Endothelial cell of umbilical vein (primary cell): ENCODE measurements around the gene SCAMP5. TPM values are rescaled to one million over a fixed set of nuclear protein-coding genes. Genes with fewer than 3 reads are reported as not detected.

Experiments
- BruUV-seq: library from RNA; stranded (reverse); fragments of 400-500 nt; replicated peaks from 2 replicates; lab custom pipeline; 2021; lab: Mats Ljungman, UMichigan
- CTCF ChIA-PET: fragments of 300-600, 350-600 bp; sonication (Branson Sonifier 250); formaldehyde crosslinking; loops from one replicate; lab custom pipeline; 2021; ENCODE audit warnings: antibody characterized with exemption, inconsistent platforms; lab: Charles Lee
- POLR2A ChIA-PET: fragments of 300-600, 350-600 bp; sonication (Branson Sonifier 250); formaldehyde crosslinking; loops from one replicate; lab custom pipeline; 2021; ENCODE audit warnings: antibody characterized with exemption, inconsistent platforms; lab: Charles Lee
- DNase-seq: peaks from one replicate; pipeline ENCODE4 v3.0.0-alpha.2; 2011; ENCODE audit warnings: low read depth, low spot score
- FAIRE-seq: peaks from 2 replicates; lab custom pipeline; 2011; peaks lifted over from hg19 to GRCh38; lab: Jason Lieb, UNC
- H2AFZ ChIP-seq: 2 replicates; pipeline ENCODE4 v1.6.0; 2012; ENCODE audit warnings: low read depth, low read length, control low read depth, inconsistent platforms
- H3K27ac ChIP-seq: 2 replicates; pipeline ENCODE4 v1.5.1; 2011; ENCODE audit warnings: low read depth, mild to moderate bottlenecking, control low read depth, low read length, moderate library complexity; ENCODE audit not compliant: insufficient read depth
- H3K27me3 ChIP-seq, 2 experiments: 2 replicates each; pipeline versions ENCODE4 v1.6.0 to v1.6.1; 2011; ENCODE audit warnings: low read length in 2 of 2, mixed read lengths in 1 of 2; ENCODE audit not compliant: control insufficient read depth in 2 of 2, insufficient read depth in 2 of 2
- H3K36me3 ChIP-seq, 2 experiments: 2 replicates in 1 of 2; 3 replicates in 1 of 2; pipeline ENCODE4 v1.5.1; 2011; ENCODE audit warnings: low read length in 2 of 2, mild to moderate bottlenecking in 1 of 2, moderate library complexity in 1 of 2; ENCODE audit not compliant: control insufficient read depth in 2 of 2, insufficient read depth in 2 of 2; ENCODE audit errors: extremely low read depth in 1 of 2
- H3K4me1 ChIP-seq: 3 replicates; pipeline ENCODE4 v1.5.1; 2011; ENCODE audit warnings: mild to moderate bottlenecking, low read length; ENCODE audit not compliant: control insufficient read depth, insufficient read depth; ENCODE audit errors: extremely low read depth
- H3K4me2 ChIP-seq: 2 replicates; pipeline ENCODE4 v1.6.1; 2011; ENCODE audit warnings: low read length, control low read depth, mixed read lengths; ENCODE audit not compliant: insufficient read depth
- H3K4me3 ChIP-seq, 3 experiments: fragments of 200-600 bp in 1 of 3; sonication (generic), shearing (Covaris generic) in 1 of 3; replicated peaks in 1 of 3; 2 replicates each; pipeline ENCODE4 v1.5.1; 2011 to 2016; ENCODE audit warnings: control low read depth in 3 of 3, low read length in 3 of 3, mild to moderate bottlenecking in 2 of 3, inconsistent platforms in 1 of 3, low read depth in 1 of 3, moderate library complexity in 1 of 3; ENCODE audit not compliant: insufficient read depth in 1 of 3
- H3K79me2 ChIP-seq: 2 replicates; pipeline ENCODE4 v1.6.0; 2012; ENCODE audit warnings: low read length, inconsistent platforms; ENCODE audit not compliant: control insufficient read depth, insufficient read depth
- H3K9ac ChIP-seq: replicated peaks from 2 replicates; pipeline ENCODE3; 2011; ENCODE audit warnings: low read length, control low read depth; ENCODE audit not compliant: insufficient read depth; ENCODE audit errors: extremely low read depth
- H3K9me1 ChIP-seq: replicated peaks from 3 replicates; pipeline ENCODE4 v1.6.0; 2011; ENCODE audit warnings: mild to moderate bottlenecking, low read length; ENCODE audit not compliant: control insufficient read depth, insufficient read depth; ENCODE audit errors: extremely low read depth
- H3K9me3 ChIP-seq: replicated peaks from 2 replicates; pipeline ENCODE4 v1.5.1; 2012; ENCODE audit warnings: low read length, inconsistent platforms; ENCODE audit not compliant: control insufficient read depth, insufficient read depth
- H4K20me1 ChIP-seq: replicated peaks from 2 replicates; pipeline ENCODE3; 2011; ENCODE audit warnings: mild to moderate bottlenecking, low read length; ENCODE audit not compliant: control insufficient read depth, insufficient read depth; ENCODE audit errors: extremely low read depth
- EZH2 ChIP-seq: IDR thresholded peaks from 2 replicates; pipeline ENCODE4 v1.6.1; 2012; ENCODE audit warnings: borderline replicate concordance, low read depth, mild to moderate bottlenecking, moderate library complexity, low read length, inconsistent platforms; ENCODE audit not compliant: severe bottlenecking
- FOS ChIP-seq: IDR thresholded peaks from 2 replicates; pipeline ENCODE4 v1.6.1; 2011; ENCODE audit warnings: mild to moderate bottlenecking, low read length, moderate library complexity, borderline replicate concordance; ENCODE audit not compliant: insufficient read depth
- GATA2 ChIP-seq: IDR thresholded peaks from 2 replicates; pipeline ENCODE4 v1.7.0; 2011; ENCODE audit warnings: low read depth, mild to moderate bottlenecking, moderate library complexity, mixed read lengths, low read length; ENCODE audit not compliant: insufficient read length, insufficient read depth
- JUN ChIP-seq: IDR thresholded peaks from 2 replicates; pipeline ENCODE4 v1.6.1; 2011; ENCODE audit warnings: borderline replicate concordance, low read depth; ENCODE audit not compliant: insufficient read length, insufficient read depth
- MYC ChIP-seq: IDR thresholded peaks from one replicate; pipeline ENCODE4 v1.6.1; 2011; ENCODE audit warnings: mild to moderate bottlenecking, low read depth, low read length
- POLR2A ChIP-seq: IDR thresholded peaks from 2 replicates; pipeline ENCODE4 v1.6.1; 2012; ENCODE audit warnings: low read depth, mild to moderate bottlenecking, control low read depth, low read length
- POLR2AphosphoS5 ChIP-seq: IDR thresholded peaks from 2 replicates; pipeline ENCODE4 v1.6.1; 2012; ENCODE audit warnings: low read depth, mild to moderate bottlenecking, control low read depth, low read length, moderate library complexity; ENCODE audit not compliant: insufficient read depth
- dilution Hi-C: fragments of 300-500 bp; cut with MboI; formaldehyde crosslinking; loops from one replicate; pipeline ENCODE4 v1.15.0; 2019; ENCODE audit warnings: low sequenced_read_pairs; ENCODE audit not compliant: extremely low pct_ligation_motif_present
- intact Hi-C: fragments of 100-400 bp; cut with micrococcal nuclease; formaldehyde crosslinking; loops from one replicate; pipeline ENCODE4 v1.10.0; 2022
- polyA plus RNA-seq, 4 experiments: library from polyadenylated mRNA; depleted of rRNA in 3 of 4; stranded (reverse) in 3 of 4; unstranded in 1 of 4; fragments of >200 nt; gene quantifications; 2 replicates each; pipeline versions ENCODE4 v1.2.1 to v1.2.3, GENCODE V29; 2011 to 2012; ENCODE audit warnings: missing spikeins in 1 of 4
- total RNA-seq: library from RNA; stranded (reverse); gene quantifications from 2 replicates; pipeline ENCODE4 v1.2.3, GENCODE V29; 2021
- TF ChIP-seq, protein P1 (sequence below), 2 donors: IDR thresholded peaks; 1 replicate in 1 of 2; 2 replicates in 1 of 2; pipeline ENCODE4 v1.5.1; 2011; ENCODE audit warnings: low read length in 2 of 2, mild to moderate bottlenecking in 2 of 2, moderate library complexity in 2 of 2, control low read depth in 1 of 2, inconsistent platforms in 1 of 2, low read depth in 1 of 2; ENCODE audit not compliant: insufficient read depth in 1 of 2; ENCODE audit errors: extremely low read depth in 1 of 2
- TF ChIP-seq, protein P2 (sequence below): IDR thresholded peaks from 2 replicates; pipeline ENCODE4 v1.6.1; 2011; ENCODE audit not compliant: insufficient read depth, insufficient read length

The SCAMP5 gene
- total and polyA plus RNA-seq, 2 donors (not counting 3 experiments of a cell fraction or from before 2014, with no cell fraction given): 1.9 to 6.2 TPM

DNA sequence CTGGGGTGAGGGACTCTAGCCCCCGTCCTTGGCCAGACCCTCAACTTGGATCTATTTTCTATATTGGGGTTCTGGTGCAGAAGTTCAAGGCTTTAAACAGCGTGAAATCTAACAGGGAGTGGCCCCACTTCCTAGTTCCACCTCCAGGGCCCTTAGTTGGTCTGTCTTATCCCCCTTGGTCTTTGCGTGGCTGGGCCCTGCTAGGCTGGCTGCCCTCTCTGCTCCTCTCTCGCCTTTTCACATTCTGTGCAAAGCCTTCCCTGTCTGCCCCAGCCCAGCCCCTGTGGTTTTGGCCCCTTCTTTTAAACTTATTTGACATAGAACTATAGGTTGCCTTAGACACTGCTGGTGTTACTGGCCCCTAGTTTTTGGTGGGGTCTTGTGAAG is 33.6 kb downstream of the SCAMP5 start:
- Histone ChIP-seq H3K27me3 (no peaks in the 10 kb centered on the region), H3K9me1 (no peaks in the 10 kb centered on the region), H3K4me3 (no peak overlapping the region), H3K9me3 (no peaks in the 10 kb centered on the region), H3K79me2 (peaks cover 1% of the 10 kb centered on the region), H3K9ac (peak overlapping the region; percentile 87), H2AFZ (no peak overlapping the region), H3K36me3 (no peaks in the 10 kb centered on the region), H4K20me1 (no peaks in the 10 kb centered on the region), H3K27ac (peak overlapping the region; percentile 99), H3K4me2 (peak overlapping the region; percentile 67), H3K4me1 (peaks cover 37% of the 10 kb centered on the region)
- dilution Hi-C loops (no loop called here), intact Hi-C loops (loop anchor here (1.0 to 10.0 kb wide), 9 partner anchors 14 to 653 kb away; partner anchors contain the start of genes RPP25 and SIN3A)
- no TSS peak for BruUV-seq
- ChIA-PET POLR2A (interaction anchor here (1.8 to 2.9 kb wide), 3 partner anchors 14 to 175 kb away, joined by 12 to 20 read pairs (median 14); partner anchors contain the start of gene C15orf39), CTCF (interaction anchor here (0.7 to 5.2 kb wide), 32 partner anchors 8 to 657 kb away, joined by 3 to 213 read pairs (median 4); partner anchors contain the start of genes C15orf39, CSK, MAN2C1 and RPP25)
- FAIRE-seq (no peak), DNase-seq (no peak)
- no peak for TF ChIP-seq GATA2
- no peak for TF ChIP-seq EZH2
- no peak for TF ChIP-seq POLR2A
- TF ChIP-seq POLR2AphosphoS5: no peak
- no peak for TF ChIP-seq JUN
- TF ChIP-seq, protein P1, sequence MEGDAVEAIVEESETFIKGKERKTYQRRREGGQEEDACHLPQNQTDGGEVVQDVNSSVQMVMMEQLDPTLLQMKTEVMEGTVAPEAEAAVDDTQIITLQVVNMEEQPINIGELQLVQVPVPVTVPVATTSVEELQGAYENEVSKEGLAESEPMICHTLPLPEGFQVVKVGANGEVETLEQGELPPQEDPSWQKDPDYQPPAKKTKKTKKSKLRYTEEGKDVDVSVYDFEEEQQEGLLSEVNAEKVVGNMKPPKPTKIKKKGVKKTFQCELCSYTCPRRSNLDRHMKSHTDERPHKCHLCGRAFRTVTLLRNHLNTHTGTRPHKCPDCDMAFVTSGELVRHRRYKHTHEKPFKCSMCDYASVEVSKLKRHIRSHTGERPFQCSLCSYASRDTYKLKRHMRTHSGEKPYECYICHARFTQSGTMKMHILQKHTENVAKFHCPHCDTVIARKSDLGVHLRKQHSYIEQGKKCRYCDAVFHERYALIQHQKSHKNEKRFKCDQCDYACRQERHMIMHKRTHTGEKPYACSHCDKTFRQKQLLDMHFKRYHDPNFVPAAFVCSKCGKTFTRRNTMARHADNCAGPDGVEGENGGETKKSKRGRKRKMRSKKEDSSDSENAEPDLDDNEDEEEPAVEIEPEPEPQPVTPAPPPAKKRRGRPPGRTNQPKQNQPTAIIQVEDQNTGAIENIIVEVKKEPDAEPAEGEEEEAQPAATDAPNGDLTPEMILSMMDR (IDR thresholded peaks at IDR 0.05; ENCODE audit: extremely low read depth in 1 of 2, insufficient read depth in 1 of 2, low read depth in 1 of 2, low read length in 2 of 2): no peak
- no peak for TF ChIP-seq MYC
- no peak for TF ChIP-seq FOS
- TF ChIP-seq, protein P2, sequence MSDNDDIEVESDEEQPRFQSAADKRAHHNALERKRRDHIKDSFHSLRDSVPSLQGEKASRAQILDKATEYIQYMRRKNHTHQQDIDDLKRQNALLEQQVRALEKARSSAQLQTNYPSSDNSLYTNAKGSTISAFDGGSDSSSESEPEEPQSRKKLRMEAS: no peak
